ENCODE results near the gene GALNT13.

GALNT13 gene

DNA sequence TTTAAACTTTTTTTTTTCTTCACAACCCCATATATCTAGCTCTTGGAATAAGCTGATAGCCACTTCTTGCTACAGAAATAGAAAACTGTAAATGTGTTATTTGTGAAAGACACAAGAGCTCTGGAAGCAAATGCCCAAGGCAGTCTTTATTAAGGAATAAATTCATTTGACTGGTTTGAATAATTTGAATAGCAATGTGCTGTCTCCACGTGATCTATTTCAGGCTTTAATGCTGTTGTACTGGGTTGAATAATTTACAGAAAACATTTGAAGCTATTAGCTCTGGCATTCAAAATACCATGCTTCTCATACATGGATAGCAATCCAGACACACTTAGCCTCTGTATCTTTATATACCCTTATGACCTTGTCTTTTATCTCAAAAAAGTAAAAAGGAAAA, 460.1 kb downstream of the GALNT13 start:
- DNase-seq: no peak

GRCh38 chr2:154336201-154336600, 464.5 kb downstream of the GALNT13 start:
- DNase-seq: no peak

DNA sequence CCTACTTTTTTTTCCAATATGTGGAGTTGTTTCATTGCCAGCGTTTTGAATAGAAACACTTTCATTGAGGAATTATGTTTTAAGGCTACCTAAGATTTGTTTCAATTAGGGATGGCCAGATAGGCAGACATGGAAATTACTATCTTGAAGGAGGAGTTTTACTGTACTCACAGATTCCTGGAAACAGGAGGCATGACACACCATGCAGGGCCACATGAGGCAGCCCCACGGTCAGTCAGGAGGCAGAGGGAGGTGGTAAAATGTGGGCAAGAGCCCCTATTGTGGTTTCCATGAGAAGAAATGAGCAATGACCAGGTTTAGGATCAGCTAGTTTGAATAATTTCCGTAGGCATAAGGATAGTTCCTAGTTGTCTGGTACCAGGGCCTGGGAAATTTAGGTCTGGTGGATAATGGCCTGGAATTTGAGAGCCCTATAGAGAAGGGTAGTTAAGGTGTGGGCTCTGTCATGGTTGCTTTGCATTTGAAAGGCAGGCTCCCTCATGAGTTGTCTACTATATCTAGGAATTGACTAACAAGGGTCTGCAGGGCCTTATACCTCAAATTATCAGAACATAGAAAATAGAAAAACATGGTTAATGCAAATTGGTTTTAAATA, 466.7 kb downstream of the GALNT13 start:
- no peak for DNase-seq

DNA sequence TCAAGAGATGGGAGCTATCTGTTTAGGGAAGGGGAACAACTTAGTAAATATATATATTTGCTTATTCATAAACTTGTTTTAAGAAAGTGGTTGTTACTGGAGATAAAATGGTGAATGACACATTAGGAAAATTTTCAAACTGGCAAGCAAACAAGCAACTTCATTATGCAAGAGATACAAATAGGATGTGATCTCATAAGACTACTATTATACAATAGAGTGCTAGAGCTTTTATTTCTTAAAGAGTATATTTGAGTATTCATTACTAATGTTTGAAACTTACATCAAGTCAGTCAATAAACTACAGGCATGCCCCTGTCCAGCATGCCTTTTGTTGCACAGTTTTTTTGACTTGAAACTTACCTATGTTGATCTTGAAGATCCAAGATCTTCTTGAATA, 471.6 kb downstream of the GALNT13 start:
- no peak for DNase-seq

DNA sequence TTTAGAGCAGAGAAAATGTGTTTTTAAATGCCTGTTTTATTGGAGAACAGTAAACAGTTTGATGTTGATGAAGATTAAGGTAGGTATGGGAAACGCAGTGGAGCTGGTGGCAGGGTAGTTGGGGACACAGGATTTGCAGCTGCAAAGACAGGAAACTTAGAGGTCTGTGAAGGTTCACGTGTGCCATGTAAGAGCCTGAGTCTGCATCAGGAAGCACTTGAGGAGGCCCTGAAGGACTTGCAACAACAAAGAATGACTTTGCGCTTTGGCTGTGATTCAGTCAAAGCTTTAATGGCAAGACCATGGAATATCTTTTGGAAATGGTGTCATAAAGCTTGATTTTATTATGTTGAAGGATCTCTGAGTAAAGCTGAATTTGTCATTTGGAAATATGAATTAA, 479.2 kb downstream of the GALNT13 start:
- DNase-seq: no peak

- no peak for DNase-seq
Measured at GRCh38 chr2:154361276-154361675, 489.6 kb downstream of the GALNT13 start.

- DNase-seq: no peak
Measured at GRCh38 chr2:154368153-154368552, 496.4 kb downstream of the GALNT13 start.

- no peak for DNase-seq
Measured at GRCh38 chr2:154370873-154371272, 499.2 kb downstream of the GALNT13 start.

DNA sequence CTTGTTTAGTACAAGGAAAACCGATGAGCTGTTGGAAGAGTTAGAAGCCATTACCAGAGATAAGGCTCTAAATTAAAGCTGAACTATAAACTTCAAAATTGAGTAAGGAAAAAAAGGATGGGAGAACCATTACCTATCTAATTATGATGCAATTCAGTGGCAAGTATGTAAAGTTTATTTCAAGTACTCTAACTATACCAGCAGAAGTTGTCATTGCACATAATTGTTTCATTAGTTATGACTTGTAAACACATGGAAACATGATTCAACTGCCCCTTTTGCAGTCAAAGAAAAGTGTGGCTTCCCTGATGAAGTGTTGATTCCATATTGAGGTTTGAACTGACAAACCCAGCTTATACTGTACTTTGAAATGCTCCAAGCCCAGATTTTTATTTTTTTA, 502.7 kb downstream of the GALNT13 start:
- DNase-seq: no peak

DNA sequence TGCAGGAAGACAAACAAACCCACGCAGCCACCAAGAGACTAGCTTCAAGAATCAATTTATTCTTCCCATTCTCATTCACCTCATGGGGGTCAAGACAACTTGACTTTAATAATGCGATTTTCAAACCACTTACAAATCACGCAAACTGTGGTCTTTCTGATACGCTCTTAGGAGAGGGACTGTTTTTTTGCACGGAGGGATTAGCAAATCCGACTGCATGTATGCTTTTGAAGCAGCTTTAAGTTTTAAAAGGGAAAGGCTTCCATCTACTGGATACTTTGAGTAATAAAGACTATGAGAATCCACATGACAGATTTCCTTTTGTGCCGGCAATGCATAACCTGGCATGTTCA, 503.8 kb downstream of the GALNT13 start:
- peak; percentile 60 for DNase-seq

DNA sequence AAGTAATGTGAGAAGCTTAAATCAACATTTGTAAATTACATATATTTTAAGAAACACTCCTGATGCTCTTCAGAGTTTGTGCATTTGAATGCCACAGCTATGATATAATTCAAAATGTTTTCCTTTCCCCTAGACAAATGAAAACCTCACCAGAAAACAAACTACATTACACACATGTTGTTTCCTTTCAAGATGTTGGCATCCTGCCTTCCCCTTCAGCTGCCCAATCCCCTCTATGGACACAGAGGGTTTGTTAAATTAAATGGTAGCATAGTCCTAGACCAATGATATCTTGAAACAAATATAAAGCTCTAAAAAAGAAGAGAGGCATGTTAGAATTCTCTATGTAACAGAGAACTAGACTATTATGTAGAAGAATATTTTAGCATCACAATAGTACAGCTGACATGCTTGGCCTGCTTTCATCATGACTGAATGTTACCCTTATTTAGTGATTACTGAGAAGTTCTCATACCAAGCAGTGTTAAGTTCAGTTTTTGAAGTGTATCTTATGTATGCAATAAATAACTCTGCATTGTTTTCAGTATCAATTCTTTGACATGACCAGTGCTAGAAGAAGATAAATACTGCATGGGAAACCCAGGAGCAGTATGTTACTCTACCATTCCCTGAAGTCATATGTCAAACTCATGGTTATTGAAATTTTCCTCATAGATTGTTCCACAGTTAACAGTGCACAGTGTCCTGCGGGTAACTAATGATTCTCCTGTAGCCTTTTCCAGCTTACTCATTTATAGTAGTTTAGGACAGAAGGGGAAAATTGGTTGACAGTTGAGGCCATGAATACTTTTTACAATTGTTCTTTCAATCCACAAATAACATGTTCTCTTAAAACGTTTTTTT, 510.4 kb downstream of the GALNT13 start:
- no peak for DNase-seq

- DNase-seq: no peak
Measured at GRCh38 chr2:154386186-154386585, 514.5 kb downstream of the GALNT13 start.

GRCh38 chr2:154391051-154391450, 519.3 kb downstream of the GALNT13 start:
- DNase-seq: no peak

- DNase-seq: no peak
Measured at GRCh38 chr2:154392256-154392655, 520.5 kb downstream of the GALNT13 start.

- no peak for DNase-seq
Measured at GRCh38 chr2:154394600-154394999, 522.9 kb downstream of the GALNT13 start.

- no peak for DNase-seq
Measured at GRCh38 chr2:154400563-154401290, 529.0 kb downstream of the GALNT13 start.

- no peak for DNase-seq
Measured at GRCh38 chr2:154402213-154402612, 530.5 kb downstream of the GALNT13 start.

DNA sequence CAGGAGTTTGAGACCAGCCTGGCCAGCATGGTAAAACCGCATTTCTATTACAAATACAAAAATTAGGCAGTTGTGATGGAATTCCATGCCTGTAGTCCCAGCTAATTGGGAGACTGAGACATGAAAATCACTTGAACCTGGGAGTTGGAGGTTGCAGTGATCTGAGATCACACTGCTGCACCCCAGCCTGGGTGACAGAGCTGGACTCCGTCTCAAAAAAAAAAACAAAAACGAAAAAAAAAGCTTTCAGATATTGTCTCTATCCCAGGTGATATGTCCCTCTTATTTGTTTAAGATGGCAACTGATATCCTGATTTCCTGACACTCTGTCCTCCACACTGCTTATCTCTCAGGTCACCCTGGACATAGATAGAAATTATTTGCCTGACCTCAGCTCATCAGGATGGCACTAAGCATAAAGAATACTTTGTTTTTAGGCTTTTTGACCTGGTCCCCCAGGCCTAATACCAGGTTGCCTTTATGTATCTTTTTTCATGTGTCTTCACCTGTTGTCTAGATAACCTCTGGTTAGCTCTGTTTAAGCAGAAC, 531.6 kb downstream of the GALNT13 start:
- DNase-seq: no peak

- no peak for DNase-seq
Measured at GRCh38 chr2:154408786-154409185, 537.1 kb downstream of the GALNT13 start.

DNA sequence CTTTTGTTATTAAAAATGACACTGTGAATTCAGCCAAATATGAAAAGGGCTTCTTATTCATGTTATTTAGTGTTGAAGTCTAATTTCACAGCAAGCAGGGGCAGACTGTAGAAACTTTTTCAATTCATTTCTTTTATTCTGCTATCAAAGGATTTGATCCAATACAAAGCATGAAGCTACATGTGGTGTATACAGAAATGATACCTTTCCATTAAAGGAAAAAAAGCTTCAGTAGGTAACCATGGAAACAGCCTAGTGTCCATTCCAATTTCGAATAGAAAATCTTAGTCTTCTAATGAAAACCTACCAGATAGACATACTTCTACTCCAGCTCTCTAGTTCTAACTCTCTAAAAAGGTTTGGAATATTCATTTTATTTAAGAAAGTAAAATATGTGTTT, 550.5 kb downstream of the GALNT13 start:
- DNase-seq: no peak

- DNase-seq: no peak
Measured at GRCh38 chr2:154425994-154426393, 554.3 kb downstream of the GALNT13 start.

- no peak for DNase-seq
Measured at GRCh38 chr2:154427453-154427852, 555.7 kb downstream of the GALNT13 start.

DNA sequence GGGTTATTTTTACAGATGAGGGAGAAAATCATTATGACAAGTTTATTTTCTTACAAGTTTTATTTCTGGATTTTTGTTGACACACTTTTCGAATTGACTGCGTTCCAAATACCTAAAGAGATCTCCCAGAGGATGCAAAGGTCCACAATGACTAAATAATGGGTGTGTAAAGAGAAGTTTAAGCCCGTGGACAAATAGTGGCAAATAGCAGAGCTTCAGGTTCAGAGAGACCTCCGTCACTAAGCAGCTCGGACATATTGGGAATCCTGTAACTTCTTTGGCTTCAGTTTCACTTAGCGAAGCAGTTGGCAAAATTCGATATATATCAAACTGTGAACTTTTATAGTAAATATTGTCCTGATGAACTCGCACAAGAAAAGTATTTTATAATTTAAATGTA, 556.3 kb downstream of the GALNT13 start:
- DNase-seq: no peak

GRCh38 chr2:154433010-154433409, 561.3 kb downstream of the GALNT13 start:
- no peak for DNase-seq

Data from NCI-H774 (cell line).